WERI-Rb-1 (cell line): ENCODE measurements around the gene CMSS1.

Experiments used
- DNase-seq: peaks from one replicate; pipeline ENCODE4 v3.0.0-alpha.2; 2020
- H3K27ac ChIP-seq: fragments of 250-450 bp; sonication (Bioruptor Pico); 2 replicates; pipeline ENCODE4 v1.5.1; 2020; ENCODE audit warnings: mild to moderate bottlenecking, moderate library complexity
- H3K27me3 ChIP-seq: fragments of 250-450 bp; sonication (Bioruptor Pico); 2 replicates; pipeline ENCODE4 v1.5.1; 2021; ENCODE audit warnings: mild to moderate bottlenecking, low read depth, moderate library complexity; ENCODE audit not compliant: insufficient read depth, severe bottlenecking
- H3K36me3 ChIP-seq: fragments of 250-450 bp; sonication (Bioruptor Pico); 2 replicates; pipeline ENCODE4 v1.5.1; 2020; ENCODE audit warnings: mild to moderate bottlenecking, moderate library complexity
- H3K4me3 ChIP-seq: 2 replicates; pipeline ENCODE4 v1.5.1; 2011; ENCODE audit warnings: low read depth, mild to moderate bottlenecking, control low read depth, low read length
- H3K9me3 ChIP-seq: fragments of 250-450 bp; sonication (Bioruptor Pico); 2 replicates; pipeline ENCODE4 v1.5.1; 2021; ENCODE audit warnings: mild to moderate bottlenecking, moderate library complexity; ENCODE audit not compliant: severe bottlenecking
- TF ChIP-seq, protein P1 (sequence below): IDR thresholded peaks from 2 replicates; pipeline ENCODE4 v1.5.1; 2011; ENCODE audit warnings: low read depth, mild to moderate bottlenecking, control low read depth, inconsistent platforms, low read length

CMSS1 gene

DNA sequence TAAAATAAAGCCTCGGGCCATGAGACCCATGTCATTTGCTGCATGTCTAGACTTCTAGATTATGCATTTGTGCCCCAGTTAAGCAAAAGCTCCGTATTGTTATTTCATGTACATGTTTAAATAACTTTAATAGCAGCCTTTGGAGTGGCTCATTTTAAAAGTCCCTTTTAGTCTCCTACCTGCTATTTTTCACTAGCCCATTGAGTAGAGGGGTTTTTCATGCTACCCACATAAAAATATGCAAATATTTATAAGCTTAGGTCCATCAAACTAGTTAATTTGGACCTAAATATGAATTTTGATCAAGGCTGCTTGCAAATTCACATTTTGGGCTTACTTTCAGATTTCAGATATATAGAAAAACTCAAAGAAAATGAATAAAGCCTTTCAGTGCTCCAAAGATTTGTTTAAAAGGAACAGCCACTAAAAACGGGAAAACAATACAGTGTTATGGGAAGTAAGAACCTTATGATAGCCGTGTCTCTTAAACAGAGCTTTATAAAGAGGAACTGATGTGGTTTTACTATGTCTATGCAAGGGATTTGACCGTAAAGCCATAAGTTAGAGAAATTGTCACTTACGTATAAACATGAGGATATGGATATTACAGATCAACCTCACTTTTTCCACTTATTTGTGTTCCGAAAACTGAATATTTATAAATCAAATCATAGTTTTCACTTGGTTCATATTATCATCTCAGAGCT lies 266.6 kb downstream of the CMSS1 start:
- Histone ChIP-seq H3K27me3 (no peaks in the 10 kb centered on the region), H3K36me3 (no peaks in the 10 kb centered on the region; the same call in 1 of the 2 replicates), H3K4me3 (no peak overlapping the region), H3K9me3 (no peaks in the 10 kb centered on the region), H3K27ac (no peak overlapping the region)
- TF ChIP-seq, protein P1, sequence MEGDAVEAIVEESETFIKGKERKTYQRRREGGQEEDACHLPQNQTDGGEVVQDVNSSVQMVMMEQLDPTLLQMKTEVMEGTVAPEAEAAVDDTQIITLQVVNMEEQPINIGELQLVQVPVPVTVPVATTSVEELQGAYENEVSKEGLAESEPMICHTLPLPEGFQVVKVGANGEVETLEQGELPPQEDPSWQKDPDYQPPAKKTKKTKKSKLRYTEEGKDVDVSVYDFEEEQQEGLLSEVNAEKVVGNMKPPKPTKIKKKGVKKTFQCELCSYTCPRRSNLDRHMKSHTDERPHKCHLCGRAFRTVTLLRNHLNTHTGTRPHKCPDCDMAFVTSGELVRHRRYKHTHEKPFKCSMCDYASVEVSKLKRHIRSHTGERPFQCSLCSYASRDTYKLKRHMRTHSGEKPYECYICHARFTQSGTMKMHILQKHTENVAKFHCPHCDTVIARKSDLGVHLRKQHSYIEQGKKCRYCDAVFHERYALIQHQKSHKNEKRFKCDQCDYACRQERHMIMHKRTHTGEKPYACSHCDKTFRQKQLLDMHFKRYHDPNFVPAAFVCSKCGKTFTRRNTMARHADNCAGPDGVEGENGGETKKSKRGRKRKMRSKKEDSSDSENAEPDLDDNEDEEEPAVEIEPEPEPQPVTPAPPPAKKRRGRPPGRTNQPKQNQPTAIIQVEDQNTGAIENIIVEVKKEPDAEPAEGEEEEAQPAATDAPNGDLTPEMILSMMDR: no peak
- DNase-seq: no peak

DNA sequence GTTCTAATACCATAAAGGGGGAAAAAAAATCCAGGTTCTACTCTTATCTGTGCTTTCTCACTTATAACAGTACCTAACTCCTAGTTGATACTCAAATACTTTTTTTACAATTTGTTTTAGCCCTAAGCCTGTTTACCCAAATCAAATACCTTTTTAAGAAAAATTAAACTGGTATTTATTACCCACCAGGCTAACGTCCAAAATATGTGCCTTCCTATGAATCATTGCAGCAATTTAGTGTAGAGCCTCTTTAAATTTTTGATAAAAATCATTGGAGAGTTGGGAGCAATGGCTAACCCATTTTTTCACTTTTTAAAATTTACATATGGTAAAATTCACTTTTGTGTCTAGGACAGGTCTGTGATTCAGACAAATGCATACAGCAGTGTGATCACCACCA lies 268.7 kb downstream of the CMSS1 start:
- Histone ChIP-seq H3K27me3 (no peaks in the 10 kb centered on the region), H3K36me3 (no peaks in the 10 kb centered on the region; the same call in 1 of the 2 replicates), H3K9me3 (no peaks in the 10 kb centered on the region), H3K4me3 (no peak overlapping the region), H3K27ac (no peak overlapping the region)
- TF ChIP-seq, protein P1: no peak
- no peak for DNase-seq

DNA sequence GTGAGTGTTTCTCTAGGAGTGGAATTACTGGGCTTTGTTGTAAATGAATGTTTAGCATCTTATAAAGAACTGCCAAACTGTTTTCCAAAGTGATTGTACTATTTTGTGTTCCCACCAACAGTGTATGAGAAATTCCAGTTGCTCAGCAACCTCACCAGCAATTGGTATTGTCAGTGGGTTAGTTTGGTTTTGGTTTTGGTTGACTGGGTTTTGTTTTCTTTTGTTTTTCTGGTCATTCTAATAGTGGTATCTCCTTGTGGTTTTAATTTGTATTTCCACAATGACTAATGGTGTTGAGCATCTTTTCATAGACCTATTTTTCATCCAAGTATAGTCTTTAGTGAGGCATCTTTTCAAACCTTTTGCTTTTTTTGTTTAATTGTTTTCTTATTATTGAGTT lies 269.5 kb downstream of the CMSS1 start:
- H3K36me3 ChIP-seq: no peaks in the 10 kb centered on the region; the same call in 1 of the 2 replicates
- TF ChIP-seq, protein P1: no peak
- no peak overlapping the region for H3K27ac ChIP-seq
- H3K27me3 ChIP-seq: no peaks in the 10 kb centered on the region
- DNase-seq: no peak
- no peaks in the 10 kb centered on the region for H3K9me3 ChIP-seq
- no peak overlapping the region for H3K4me3 ChIP-seq

DNA sequence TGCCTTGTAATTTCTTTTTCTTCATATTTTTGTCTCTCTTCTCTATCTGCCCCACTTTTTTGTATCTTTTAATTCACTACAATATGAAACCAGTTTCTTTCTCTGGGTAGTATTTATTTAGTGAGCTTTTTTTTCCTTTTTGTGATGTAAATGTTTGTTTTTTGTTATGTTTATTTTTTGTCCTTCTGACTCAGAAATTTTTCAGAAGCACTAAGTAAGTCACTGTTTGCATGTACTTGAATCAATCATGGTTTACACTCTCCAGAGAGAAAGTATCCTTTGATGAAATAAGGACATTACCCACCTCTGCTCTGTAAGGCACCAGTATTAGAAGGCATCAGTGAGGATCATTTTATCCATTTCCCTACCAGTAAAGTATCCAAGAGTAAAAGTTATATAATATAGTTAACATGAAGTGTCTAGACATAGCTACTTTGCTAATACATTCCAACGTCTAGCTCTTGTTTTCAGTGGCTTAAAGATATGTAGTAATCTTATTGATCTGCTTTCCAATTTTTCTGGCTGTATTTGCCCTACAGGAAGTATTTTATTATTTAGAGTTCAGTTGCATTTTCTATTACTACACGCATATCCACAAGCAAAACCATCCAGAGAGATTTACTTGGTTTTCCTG lies 271.2 kb downstream of the CMSS1 start:
- no peak for DNase-seq
- Histone ChIP-seq H3K27me3 (no peaks in the 10 kb centered on the region), H3K4me3 (no peak overlapping the region), H3K36me3 (no peaks in the 10 kb centered on the region), H3K27ac (no peak overlapping the region), H3K9me3 (no peaks in the 10 kb centered on the region)
- TF ChIP-seq, protein P1: no peak

DNA sequence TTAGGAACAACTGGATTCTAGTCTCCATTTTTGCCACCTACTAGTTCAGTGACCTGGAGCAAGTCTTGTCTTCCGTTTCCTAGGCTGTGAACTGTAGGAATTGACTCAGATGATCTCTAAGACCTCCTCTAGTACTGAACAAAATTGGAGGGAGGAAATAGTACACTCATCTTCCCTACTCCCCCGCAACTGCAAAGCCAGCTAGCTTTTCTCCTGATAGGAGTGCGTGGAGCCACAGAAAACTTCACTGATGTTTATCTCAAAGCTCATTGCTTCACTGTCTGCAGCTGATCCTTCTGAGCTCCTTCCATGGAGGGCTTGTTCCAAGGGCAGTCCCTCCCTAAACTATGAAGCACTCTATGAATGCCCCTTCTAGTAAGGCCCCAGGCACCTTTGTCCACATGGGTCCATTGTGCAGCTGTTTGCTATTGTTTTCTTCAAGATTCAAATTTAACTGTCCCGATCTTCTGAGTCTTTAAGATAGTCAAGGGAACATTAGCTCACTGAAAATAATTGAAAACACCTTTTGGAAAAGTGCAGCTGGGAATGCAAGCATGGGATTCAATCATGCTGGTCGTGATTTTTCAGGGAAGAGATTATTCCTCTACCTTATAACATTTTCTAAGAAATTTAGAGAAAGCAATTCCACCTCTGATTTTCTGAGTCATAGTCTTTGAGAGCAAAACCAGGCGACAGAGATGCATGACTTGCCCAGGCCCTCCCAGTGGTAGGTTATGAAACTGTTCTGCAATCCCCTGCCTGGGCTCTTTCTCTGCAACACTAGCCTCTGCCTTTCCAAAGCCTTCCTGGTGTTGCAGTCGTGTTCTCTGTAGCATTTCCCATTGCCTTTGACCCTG lies 272.4 kb downstream of the CMSS1 start:
- Histone ChIP-seq H3K36me3 (no peaks in the 10 kb centered on the region), H3K9me3 (no peaks in the 10 kb centered on the region), H3K27me3 (no peaks in the 10 kb centered on the region), H3K27ac (no peak overlapping the region), H3K4me3 (no peak overlapping the region)
- DNase-seq: peak; percentile 47
- TF ChIP-seq, protein P1: peak; percentile 69
